GM12878 (cell line): ENCODE data around the gene BLACAT1. TPM values are rescaled to one million over a fixed set of nuclear protein-coding genes. Genes with fewer than 3 reads are reported as not detected.
A peak's percentile ranks its signal among the peaks of the same experiment; 100 is the strongest.

ENCODE experiments used
- ATAC-seq: fragments of 200-7000 bp; cut with Tn5 transposase; 3 replicates; pipeline ENCODE4 v1.9.1; 2020; ENCODE audit warnings: mild to moderate bottlenecking, moderate library complexity
- BruUV-seq: library from RNA; stranded (reverse); fragments of 400-500 nt; replicated peaks from 2 replicates; lab custom pipeline; 2021; lab: Mats Ljungman, UMichigan
- CTCF ChIA-PET: fragments of 300-600 bp; sonication (Branson Sonifier 250); formaldehyde crosslinking; extraction: SDS; loops from one replicate; lab custom pipeline; 2021; ENCODE audit warnings: inconsistent platforms; lab: Yijun Ruan, JAX
- POLR2A ChIA-PET: fragments of 350-600 bp; formaldehyde crosslinking; extraction: SDS; loops from one replicate; lab custom pipeline; 2021; ENCODE audit warnings: inconsistent platforms; lab: Charles Lee
- RAD21 ChIA-PET: fragments of 300-600 bp; sonication (Branson Sonifier 250); formaldehyde crosslinking; loops from one replicate; lab custom pipeline; 2023; ENCODE audit warnings: antibody characterized with exemption; ENCODE audit not compliant: unreplicated experiment; lab: Charles Lee
- SMC1A ChIA-PET: fragments of 300-600 bp; sonication (Branson Sonifier 250); formaldehyde crosslinking; loops from one replicate; lab custom pipeline; 2023; ENCODE audit not compliant: unreplicated experiment, uncharacterized antibody; lab: Charles Lee
- DNase-seq: peaks from one replicate; pipeline ENCODE4 v3.0.0-alpha.2; 2011; ENCODE audit warnings: low read depth, low spot score
- FAIRE-seq: peaks from 3 replicates; lab custom pipeline; 2011; peaks lifted over from hg19 to GRCh38; lab: Jason Lieb, UNC
- H2AFZ ChIP-seq: 2 replicates; pipeline ENCODE4 v1.6.0; 2011; ENCODE audit warnings: low read depth, low read length, control low read depth; ENCODE audit not compliant: control insufficient read depth
- H3K27ac ChIP-seq: 2 replicates; pipeline ENCODE4 v1.5.1; 2011; ENCODE audit warnings: control low read depth; ENCODE audit not compliant: control insufficient read depth, insufficient read depth
- H3K27me3 ChIP-seq, 2 experiments: replicated peaks in 1 of 2; 2 replicates each; pipeline versions ENCODE4 v1.6.0 to v1.6.1; 2011; ENCODE audit warnings: low read length in 1 of 2; ENCODE audit not compliant: control insufficient read depth in 2 of 2, insufficient read depth in 2 of 2
- H3K36me3 ChIP-seq, 2 experiments: 2 replicates each; pipeline ENCODE4 v1.5.1; 2011; ENCODE audit warnings: low read length in 1 of 2; ENCODE audit not compliant: control insufficient read depth in 2 of 2, insufficient read depth in 2 of 2
- H3K4me1 ChIP-seq: 2 replicates; pipeline ENCODE4 v1.6.1; 2011; ENCODE audit warnings: mild to moderate bottlenecking, low read length, moderate library complexity, mixed read lengths; ENCODE audit not compliant: control insufficient read depth, insufficient read depth
- H3K4me2 ChIP-seq: 2 replicates; pipeline ENCODE4 v1.6.0; 2011; ENCODE audit warnings: control low read depth; ENCODE audit not compliant: control insufficient read depth, insufficient read depth
- H3K4me3 ChIP-seq: fragments of 200-600 bp; sonication (generic); 2 replicates; pipeline ENCODE4 v1.5.1; 2016
- H3K79me2 ChIP-seq: 2 replicates; pipeline ENCODE4 v1.6.0; 2011; ENCODE audit warnings: low read length; ENCODE audit not compliant: control insufficient read depth, insufficient read depth
- H3K9ac ChIP-seq: 2 replicates; pipeline ENCODE4 v1.8.0; 2011; ENCODE audit warnings: low read length, control low read depth, mixed read lengths; ENCODE audit not compliant: control insufficient read depth, insufficient read depth
- H3K9me3 ChIP-seq: replicated peaks from 3 replicates; pipeline ENCODE4 v1.5.1; 2011; ENCODE audit warnings: mild to moderate bottlenecking, low read length; ENCODE audit not compliant: control insufficient read depth, insufficient read depth
- H4K20me1 ChIP-seq: 2 replicates; pipeline ENCODE4 v1.6.0; 2011; ENCODE audit not compliant: control insufficient read depth, insufficient read depth
- FOXK2 ChIP-seq: fragments of 450-650 bp; IDR thresholded peaks from 2 replicates; pipeline ENCODE4 v1.6.1; 2017; ENCODE audit warnings: mild to moderate bottlenecking, moderate library complexity
- IKZF2 ChIP-seq, 2 experiments: fragments of 450-650 bp; IDR thresholded peaks; 2 replicates each; pipeline ENCODE4 v1.6.1; 2017; ENCODE audit warnings: mild to moderate bottlenecking in 2 of 2, moderate library complexity in 2 of 2
- IRF4 ChIP-seq: IDR thresholded peaks from 2 replicates; pipeline ENCODE4 v1.6.1; 2011; ENCODE audit warnings: low read depth, low read length
- PAX5 ChIP-seq: IDR thresholded peaks from 2 replicates; pipeline ENCODE4 v1.6.1; 2011; ENCODE audit warnings: low read depth, low read length, borderline replicate concordance
- RELA ChIP-seq: fragments of 450-650 bp; IDR thresholded peaks from 2 replicates; pipeline ENCODE4 v1.8.0; 2014; ENCODE audit warnings: borderline replicate concordance; ENCODE audit not compliant: partially characterized antibody
- SP1 ChIP-seq: IDR thresholded peaks from one replicate; pipeline ENCODE4 v1.6.1; 2011; ENCODE audit warnings: low read depth, low read length
- WGBS: methylation state at CpG from one replicate; pipeline ENCODE4 v1.1.6; 2016; ENCODE audit warnings: low lambda C conversion rate; ENCODE audit not compliant: insufficient replicate concordance, insufficient coverage; ENCODE audit errors: missing lambda C conversion rate; 5-methylcytosine and 5-hydroxymethylcytosine counted together
- in situ Hi-C: fragments of 300-500 bp; cut with MboI; formaldehyde crosslinking; loops from 9 replicates; pipeline ENCODE4 v1.14.3; 2018; ENCODE audit warnings: mixed read lengths
- intact Hi-C: fragments of 100-400 bp; cut with micrococcal nuclease; formaldehyde crosslinking; loops from one replicate; pipeline ENCODE4 v1.14.2; 2022; ENCODE audit not compliant: unreplicated experiment
- polyA plus RNA-seq, 11 experiments: library from polyadenylated mRNA; depleted of rRNA in 4 of 11; unstranded in 6 of 11; stranded (reverse) in 5 of 11; fragments of >200 nt; fragmentation: Nextera tagmentation in 4 of 11; fragmentation: Illumina TruSeq in 1 of 11; extraction: Ambion mirVana in 4 of 11; extraction: Trizol in 1 of 11; gene quantifications; 1 replicate in 1 of 11; 2 replicates in 10 of 11; pipeline versions ENCODE4 v1.2.1 to v1.2.3, GENCODE V29; 2011 to 2016; ENCODE audit warnings: inconsistent platforms in 2 of 11, missing spikeins in 2 of 11, low read depth in 1 of 11
- total RNA-seq, 4 experiments: library from RNA; depleted of rRNA in 3 of 4; stranded (reverse); fragments of >200 nt in 3 of 4; fragmentation: Illumina TruSeq in 1 of 4; extraction: Trizol in 1 of 4; gene quantifications; 2 replicates each; pipeline versions ENCODE4 v1.2.1 to v1.2.3, GENCODE V29; 2013 to 2021
- TF ChIP-seq, protein P1 (sequence below): fragments of 150-350 bp; IDR thresholded peaks from 2 replicates; pipeline ENCODE4 v1.6.1; 2016; ENCODE audit warnings: low read depth, low read length

The BLACAT1 gene
- total and polyA plus RNA-seq, 10 of the 15 experiments (the other 5 are each of a cell fraction or from before 2014, with no cell fraction given): 0.04 to 1.6 (median 0.15) TPM; not detected in 1

DNA sequence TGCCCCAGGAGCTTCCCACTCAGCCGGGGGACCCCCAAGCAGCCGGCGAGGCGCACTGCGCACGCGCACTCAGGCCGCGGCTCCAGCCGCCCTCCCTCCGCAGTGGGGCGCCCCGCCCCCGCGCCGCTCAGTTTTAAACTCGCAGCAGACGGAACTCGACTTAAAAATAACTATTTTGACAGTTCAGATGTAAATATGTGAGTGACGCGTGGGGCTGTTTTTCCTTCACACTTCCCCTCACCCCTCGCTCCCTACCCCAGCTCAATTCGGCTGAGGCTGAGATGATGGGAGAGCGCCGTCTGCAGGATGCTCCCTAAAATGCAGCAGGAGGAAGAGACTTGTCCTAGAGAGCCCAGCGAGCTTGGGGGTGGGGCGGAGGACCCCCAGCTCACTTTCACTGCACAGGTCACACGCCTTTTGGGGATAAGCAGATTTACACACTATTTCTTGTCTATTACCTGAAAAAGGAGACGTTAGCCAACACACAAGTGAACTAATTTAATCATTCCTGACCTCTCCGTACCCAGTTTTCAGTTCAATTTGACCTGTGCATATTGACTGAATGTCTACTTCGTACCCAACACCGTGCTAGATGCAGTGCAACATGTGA lies 25.0 kb downstream of the BLACAT1 start (continued):
- TF ChIP-seq, protein P1, sequence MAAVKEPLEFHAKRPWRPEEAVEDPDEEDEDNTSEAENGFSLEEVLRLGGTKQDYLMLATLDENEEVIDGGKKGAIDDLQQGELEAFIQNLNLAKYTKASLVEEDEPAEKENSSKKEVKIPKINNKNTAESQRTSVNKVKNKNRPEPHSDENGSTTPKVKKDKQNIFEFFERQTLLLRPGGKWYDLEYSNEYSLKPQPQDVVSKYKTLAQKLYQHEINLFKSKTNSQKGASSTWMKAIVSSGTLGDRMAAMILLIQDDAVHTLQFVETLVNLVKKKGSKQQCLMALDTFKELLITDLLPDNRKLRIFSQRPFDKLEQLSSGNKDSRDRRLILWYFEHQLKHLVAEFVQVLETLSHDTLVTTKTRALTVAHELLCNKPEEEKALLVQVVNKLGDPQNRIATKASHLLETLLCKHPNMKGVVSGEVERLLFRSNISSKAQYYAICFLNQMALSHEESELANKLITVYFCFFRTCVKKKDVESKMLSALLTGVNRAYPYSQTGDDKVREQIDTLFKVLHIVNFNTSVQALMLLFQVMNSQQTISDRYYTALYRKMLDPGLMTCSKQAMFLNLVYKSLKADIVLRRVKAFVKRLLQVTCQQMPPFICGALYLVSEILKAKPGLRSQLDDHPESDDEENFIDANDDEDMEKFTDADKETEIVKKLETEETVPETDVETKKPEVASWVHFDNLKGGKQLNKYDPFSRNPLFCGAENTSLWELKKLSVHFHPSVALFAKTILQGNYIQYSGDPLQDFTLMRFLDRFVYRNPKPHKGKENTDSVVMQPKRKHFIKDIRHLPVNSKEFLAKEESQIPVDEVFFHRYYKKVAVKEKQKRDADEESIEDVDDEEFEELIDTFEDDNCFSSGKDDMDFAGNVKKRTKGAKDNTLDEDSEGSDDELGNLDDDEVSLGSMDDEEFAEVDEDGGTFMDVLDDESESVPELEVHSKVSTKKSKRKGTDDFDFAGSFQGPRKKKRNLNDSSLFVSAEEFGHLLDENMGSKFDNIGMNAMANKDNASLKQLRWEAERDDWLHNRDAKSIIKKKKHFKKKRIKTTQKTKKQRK: no peak
- TF ChIP-seq RELA (no peak), IRF4 (no peak), SP1 (no peak), PAX5 (no peak)

DNA sequence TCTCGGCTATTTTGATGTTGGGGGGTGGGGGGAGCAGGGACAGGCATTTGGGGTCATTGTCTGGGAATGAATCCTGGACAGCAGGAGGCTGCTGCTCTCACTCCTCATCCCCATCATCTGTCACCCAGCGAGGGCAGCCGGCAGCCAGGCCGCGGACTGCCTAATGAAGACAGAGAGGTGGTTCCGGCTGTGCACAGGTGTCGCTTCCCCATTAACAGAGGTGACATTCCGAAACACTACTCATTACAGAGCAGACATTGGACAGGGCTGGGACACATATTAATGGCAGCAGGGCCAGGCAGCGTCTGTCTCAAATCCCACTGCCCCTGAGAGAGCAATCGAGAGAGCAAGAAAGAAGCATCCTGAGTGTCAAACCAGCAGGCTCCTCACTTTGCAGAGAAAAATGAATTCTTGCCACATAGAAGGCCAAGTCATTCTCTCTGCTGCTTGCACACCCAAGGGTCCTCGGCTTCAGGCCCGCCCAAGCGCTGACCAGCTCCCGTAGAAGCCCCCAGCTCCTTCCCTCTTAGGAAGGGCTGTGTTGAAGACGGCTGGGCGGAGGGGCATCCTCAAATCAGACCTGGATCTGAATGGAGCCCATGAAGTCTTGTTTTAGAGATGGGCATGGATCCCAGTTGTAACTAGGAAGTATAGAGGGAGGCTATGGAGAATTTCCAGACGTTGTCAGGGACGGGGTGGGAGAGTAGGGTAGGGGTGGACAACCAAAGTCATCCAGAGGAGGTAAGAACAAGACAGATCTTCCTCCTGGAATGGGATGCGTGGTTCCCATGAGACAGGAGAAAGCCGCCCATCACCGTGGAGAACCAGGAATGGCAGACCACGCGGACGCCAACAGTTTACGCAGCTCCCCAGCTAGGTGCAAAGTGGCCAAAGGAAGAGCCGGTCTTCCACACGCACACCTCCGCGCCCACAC lies 25.8 kb downstream of the BLACAT1 start:
- H4K20me1 ChIP-seq: no peaks in the 10 kb centered on the region
- intact Hi-C loops: no loop called here
- peaks cover 3% of the 10 kb centered on the region for H3K4me1 ChIP-seq
- peak overlapping the region; percentile 65 for H2AFZ ChIP-seq
- no peaks in the 10 kb centered on the region for H3K36me3 ChIP-seq
- TF ChIP-seq IKZF2 (IDR thresholded peaks at IDR 0.05) (0 out of 4 replicates have a peak, but pooled peaks of 1 of the 2 experiments have one; percentile 4), FOXK2 (no peak)
- TF ChIP-seq, all 136 proteins: peak for 1
- no TSS peak for BruUV-seq
- POLR2A ChIA-PET: interaction anchor here (0.6 to 1.6 kb wide), 6 partner anchors 11 to 341 kb away, joined by 3 to 6 read pairs (median 4); no protein-coding TSS in a partner anchor
- no peaks in the 10 kb centered on the region for H3K79me2 ChIP-seq
- RAD21 ChIA-PET: interaction anchor here (0.5 to 3.9 kb wide), 20 partner anchors 11 to 202 kb away, joined by 3 to 33 read pairs (median 4); partner anchors contain the start of gene TMCC2
- H3K4me2 ChIP-seq: peak overlapping the region; percentile 71; the same call in 1 of the 2 replicates
- H3K27ac ChIP-seq: no peak overlapping the region
- DNase-seq (no peak), ATAC-seq (no peak), FAIRE-seq (no peak)
- in situ Hi-C loops: no loop called here
- no peak overlapping the region for H3K9ac ChIP-seq
- H3K9me3 ChIP-seq: no peaks in the 10 kb centered on the region
- CTCF ChIA-PET: interaction anchor here (0.6 to 8.8 kb wide), 31 partner anchors 8 to 228 kb away, joined by 3 to 191 read pairs (median 6); partner anchors contain the start of gene LEMD1
- H3K27me3 ChIP-seq: peaks cover 0 to 7% of the 10 kb centered on the region in 2 experiments; a peak in 3 of 4 replicates
- WGBS: 48% methylated on average over 29 of the region's 29 CpGs
- H3K4me3 ChIP-seq: no peak overlapping the region
- SMC1A ChIA-PET: interaction anchor here (1.0 to 4.3 kb wide), 15 partner anchors 11 to 157 kb away, joined by 3 to 39 read pairs (median 9); partner anchors contain the start of gene KLHDC8A
